Left ventricle myocardium inferior (tissue), 1 donor: ENCODE results near the gene KRTAP4-12. TPM values are rescaled to one million over a fixed set of nuclear protein-coding genes. Genes with fewer than 3 reads are reported as not detected.
"Not testable (repeated sequence)": the region's sequence is repeated elsewhere in the genome, so short reads cannot be mapped to it uniquely, and the experiment has no call there.

Experiments
- DNase-seq: peaks from one replicate; pipeline ENCODE4 v3.0.0-alpha.2; 2020
- H3K27ac ChIP-seq: fragments of 200-600 bp; replicated peaks from 2 replicates; pipeline ENCODE4 v1.8.0; 2021
- H3K27me3 ChIP-seq: fragments of 200-600 bp; 2 replicates; pipeline ENCODE4 v1.8.0; 2021; ENCODE audit warnings: low read depth
- H3K36me3 ChIP-seq: fragments of 200-600 bp; 2 replicates; pipeline ENCODE4 v1.8.0; 2021
- H3K4me1 ChIP-seq: fragments of 200-600 bp; 2 replicates; pipeline ENCODE4 v1.8.0; 2021
- H3K4me3 ChIP-seq: fragments of 200-600 bp; 2 replicates; pipeline ENCODE4 v1.8.0; 2021; ENCODE audit warnings: mild to moderate bottlenecking, moderate library complexity
- H3K9me3 ChIP-seq: fragments of 200-600 bp; replicated peaks from 2 replicates; pipeline ENCODE4 v1.8.0; 2021
- CTCF ChIP-seq: fragments of 200-600 bp; IDR thresholded peaks from 2 replicates; pipeline ENCODE4 v1.8.0; 2021; ENCODE audit warnings: antibody characterized with exemption, mild to moderate bottlenecking, borderline replicate concordance
- intact Hi-C: fragments of 100-400 bp; cut with micrococcal nuclease; formaldehyde crosslinking; loops from one replicate; pipeline ENCODE4 v1.11.0; 2022
- total RNA-seq: library from RNA; stranded (reverse); fragmentation: NEBNext Ultra II Directional; extraction: Animal tissue kit (Norgen Biotek cat#: 25700); gene quantifications from one replicate; pipeline ENCODE4 v1.2.1, GENCODE V29; 2021
- donor health status: DM: no; HTN: yes; CAD: no; lungs with severe emphysema.

The KRTAP4-12 gene
- total RNA-seq, 1 donor from 2014 or later: not detected

DNA sequence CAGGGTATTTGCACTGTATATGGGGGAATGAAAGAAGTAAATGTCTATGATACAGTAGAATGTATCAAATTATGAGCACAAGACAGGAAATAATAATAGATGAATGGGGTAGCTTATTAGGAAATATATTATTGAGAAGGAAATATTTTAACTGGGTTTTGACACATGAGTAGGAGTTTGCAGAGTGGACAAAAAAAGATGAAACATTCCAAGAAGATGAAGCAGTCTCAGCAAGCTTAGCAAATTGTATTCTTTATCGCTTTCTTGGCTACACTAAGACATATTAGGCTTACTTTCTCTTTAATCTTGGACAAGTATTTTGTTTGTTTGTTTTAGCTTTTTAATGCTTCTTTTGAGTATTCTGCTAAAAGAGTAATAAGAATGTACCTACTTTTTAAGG is 20.1 kb downstream of the KRTAP4-12 start:
- no peak for DNase-seq
- Histone ChIP-seq H3K27ac (no peak overlapping the region), H3K27me3 (peaks cover 65% of the 10 kb centered on the region), H3K9me3 (no peaks in the 10 kb centered on the region), H3K36me3 (no peaks in the 10 kb centered on the region), H3K4me1 (no peaks in the 10 kb centered on the region), H3K4me3 (no peak overlapping the region)
- intact Hi-C loops: no loop called here
- no peak for TF ChIP-seq CTCF

GRCh38 chr17:41101586-41102259 is 22.3 kb downstream of the KRTAP4-12 start, which contains the start of gene KRTAP4-16:
Gene KRTAP4-16 (minus strand): TSS chr17:41102209. CDS start chr17:41102209, 0 bp downstream.
- intact Hi-C loops: no loop called here
- Histone ChIP-seq H3K36me3 (no peaks in the 10 kb centered on the region), H3K27ac (no peak within 1 kb of the TSS), H3K27me3 (peaks cover 55% of the 10 kb centered on the region), H3K4me1 (no peaks in the 10 kb centered on the region), H3K9me3 (no peaks in the 10 kb centered on the region), H3K4me3 (no peak within 1 kb of the TSS)
- no peak for DNase-seq
- no peak for TF ChIP-seq CTCF

GRCh38 chr17:41099682-41100480 is 24.1 kb downstream of the KRTAP4-12 start:
- H3K36me3 ChIP-seq, DNase-seq, H3K9me3 ChIP-seq, H3K27ac ChIP-seq, H3K4me1 ChIP-seq, H3K4me3 ChIP-seq, intact Hi-C loops: not testable (repeated sequence)
- peaks cover 51% of the 10 kb centered on the region for H3K27me3 ChIP-seq

GRCh38 chr17:41098481-41098880 is 25.5 kb downstream of the KRTAP4-12 start:
- H3K4me3 ChIP-seq: no peak overlapping the region
- peaks cover 50% of the 10 kb centered on the region for H3K27me3 ChIP-seq
- H3K36me3 ChIP-seq: no peaks in the 10 kb centered on the region
- TF ChIP-seq CTCF: no peak
- DNase-seq: no peak
- no peaks in the 10 kb centered on the region for H3K9me3 ChIP-seq
- no peak overlapping the region for H3K27ac ChIP-seq
- intact Hi-C loops: no loop called here
- H3K4me1 ChIP-seq: no peaks in the 10 kb centered on the region

- intact Hi-C loops: no loop called here
These were observed 25.9 kb downstream of the KRTAP4-12 start, which contains the start of gene KRTAP4-8 for GRCh38 chr17:41098042-41098441. Gene KRTAP4-8 (minus strand): TSS chr17:41098142. CDS start chr17:41098084, 58 bp downstream.

More at GRCh38 chr17:41098042-41098441, 25.9 kb downstream of the KRTAP4-12 start, which contains the start of gene KRTAP4-8:
- no peaks in the 10 kb centered on the region for H3K36me3 ChIP-seq
- no peak within 1 kb of the TSS for H3K27ac ChIP-seq
- peaks cover 50% of the 10 kb centered on the region for H3K27me3 ChIP-seq
- DNase-seq: no peak
- H3K4me3 ChIP-seq: no peak within 1 kb of the TSS
- no peaks in the 10 kb centered on the region for H3K4me1 ChIP-seq
- H3K9me3 ChIP-seq: no peaks in the 10 kb centered on the region
- no peak for TF ChIP-seq CTCF
